ENCODE results near the gene JAKMIP1.

The JAKMIP1 gene

GRCh38 chr4:6201580-6202091, 1.3 kb upstream of the JAKMIP1 start:
- DNase-seq (ENCODE audit: low spot score): no peak

DNA sequence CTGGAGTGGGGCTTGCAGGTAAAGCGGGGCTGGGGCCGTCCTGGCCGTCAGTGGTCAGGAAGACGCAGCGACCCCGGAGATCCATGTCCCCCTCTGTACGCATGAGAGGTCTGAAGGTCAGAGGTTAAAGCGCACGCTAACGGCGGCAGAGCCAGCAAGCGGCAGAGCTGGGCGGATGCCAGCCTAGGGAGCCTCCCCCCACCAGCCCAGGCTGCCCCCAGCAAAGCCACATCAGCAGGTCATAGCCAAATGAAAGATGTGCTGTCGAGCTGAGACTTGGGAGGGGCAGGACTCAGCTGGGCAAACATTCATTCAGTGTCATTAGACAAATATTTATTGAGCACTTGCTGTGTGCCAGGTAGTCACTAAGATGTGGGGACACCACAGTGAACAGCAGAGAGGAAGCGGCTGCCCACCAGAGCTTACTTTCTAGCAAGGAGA, 593 bp upstream of the JAKMIP1 start:
- DNase-seq (ENCODE audit: low spot score): no peak

DNA sequence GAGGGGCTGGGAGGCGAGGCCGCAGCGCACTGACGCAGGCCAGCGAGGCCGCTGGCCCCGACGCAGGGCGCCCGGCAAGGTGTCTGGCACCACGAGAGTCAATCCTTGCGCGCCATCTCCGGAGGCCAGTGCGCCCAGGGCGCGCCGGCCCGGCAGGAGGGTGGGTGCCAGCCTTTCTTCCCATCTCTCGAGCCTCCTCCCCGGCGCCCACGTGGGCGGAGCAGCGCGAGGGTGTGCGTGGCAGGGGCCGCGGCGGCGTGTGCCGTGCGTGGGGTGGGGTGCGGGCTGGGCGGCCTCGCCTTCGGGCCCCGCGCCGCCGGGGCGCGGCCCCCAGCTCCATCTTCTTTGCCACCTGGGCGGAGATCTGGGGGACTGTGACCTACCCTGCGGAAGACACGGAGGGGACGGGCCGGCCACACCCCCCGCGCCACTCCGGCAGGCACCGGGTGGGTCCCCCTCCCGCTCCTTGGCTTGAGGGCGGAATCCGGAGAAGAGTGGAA, 877 bp downstream of the JAKMIP1 start:
- no peak for DNase-seq (ENCODE audit: low spot score)

DNA sequence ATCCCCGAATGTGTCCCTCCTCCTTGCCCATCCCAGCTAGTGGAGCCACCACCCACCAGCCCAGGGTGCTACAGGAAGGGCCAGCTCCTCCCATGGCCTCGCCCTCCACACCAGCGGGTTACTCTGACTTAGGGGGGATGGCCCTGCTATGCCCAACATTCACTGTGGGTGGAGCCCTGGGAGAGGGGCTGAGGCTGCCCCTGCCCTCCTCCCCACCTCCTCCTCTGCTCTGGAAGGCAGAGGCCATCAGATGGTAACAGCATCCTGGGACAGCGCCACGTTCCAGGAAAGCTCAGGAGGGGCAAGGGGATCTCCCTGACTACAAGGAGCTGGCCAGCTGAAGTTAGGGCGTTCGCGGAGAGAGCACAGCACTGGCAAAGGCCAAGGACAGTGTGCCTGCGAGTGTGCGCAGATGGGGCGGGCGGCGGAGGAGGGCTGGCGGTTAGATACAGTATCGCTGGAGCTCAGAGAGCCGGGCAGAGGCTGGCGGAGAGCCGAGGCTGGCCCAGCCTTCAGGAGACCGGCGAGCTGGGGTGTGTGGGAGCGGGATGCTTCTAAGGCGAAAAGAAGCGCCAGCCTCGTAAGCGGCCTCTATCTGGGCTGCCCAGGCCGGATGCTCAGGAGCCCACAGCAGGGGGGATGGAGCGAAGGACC, 1.5 kb downstream of the JAKMIP1 start:
- no peak for DNase-seq (ENCODE audit: low spot score)

GRCh38 chr4:6198278-6198677, 2.1 kb downstream of the JAKMIP1 start:
- DNase-seq (ENCODE audit: low spot score): no peak

DNA sequence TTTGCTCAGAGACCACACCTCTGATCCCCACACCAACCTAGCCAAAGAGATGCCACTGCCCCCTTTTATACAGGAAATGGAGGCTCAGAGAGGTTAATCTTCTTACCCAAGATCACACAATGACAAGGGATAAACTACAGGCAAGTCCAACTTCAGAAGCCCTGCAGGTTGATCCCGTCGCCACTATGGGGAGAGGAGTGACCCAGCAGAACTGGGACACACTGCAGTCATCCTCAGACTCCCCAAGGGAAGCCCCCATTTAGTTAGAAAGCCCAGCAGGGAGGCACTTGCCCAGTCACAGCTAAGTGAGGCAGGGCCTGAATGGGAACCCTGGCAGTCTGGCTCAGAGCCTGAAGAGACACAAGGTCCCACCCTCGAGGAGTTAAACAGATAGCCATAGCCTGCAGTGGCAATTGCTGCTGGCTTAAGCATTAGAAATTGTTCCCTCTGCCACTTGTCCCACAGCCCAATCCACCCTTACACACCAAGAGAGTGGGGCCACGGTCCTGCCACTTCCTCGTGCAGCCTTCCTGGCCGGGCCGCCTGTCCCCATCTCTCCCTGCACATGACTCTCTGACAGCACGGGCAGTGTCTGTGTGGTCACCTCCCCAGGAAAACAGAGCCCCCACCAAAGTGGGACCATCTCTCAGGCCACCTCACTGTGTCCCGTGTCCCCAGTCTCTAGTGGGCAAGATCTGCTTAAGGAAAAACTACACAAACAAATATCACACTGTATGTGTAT, 2.7 kb downstream of the JAKMIP1 start:
- DNase-seq (ENCODE audit: low spot score): no peak

- DNase-seq (ENCODE audit: low spot score): no peak
Observed at GRCh38 chr4:6196871-6197270, 3.5 kb downstream of the JAKMIP1 start.

- DNase-seq (ENCODE audit: low spot score): no peak
Observed at GRCh38 chr4:6196324-6196723, 4.0 kb downstream of the JAKMIP1 start.

GRCh38 chr4:6195602-6196319, 4.6 kb downstream of the JAKMIP1 start:
- DNase-seq (ENCODE audit: low spot score): no peak

DNA sequence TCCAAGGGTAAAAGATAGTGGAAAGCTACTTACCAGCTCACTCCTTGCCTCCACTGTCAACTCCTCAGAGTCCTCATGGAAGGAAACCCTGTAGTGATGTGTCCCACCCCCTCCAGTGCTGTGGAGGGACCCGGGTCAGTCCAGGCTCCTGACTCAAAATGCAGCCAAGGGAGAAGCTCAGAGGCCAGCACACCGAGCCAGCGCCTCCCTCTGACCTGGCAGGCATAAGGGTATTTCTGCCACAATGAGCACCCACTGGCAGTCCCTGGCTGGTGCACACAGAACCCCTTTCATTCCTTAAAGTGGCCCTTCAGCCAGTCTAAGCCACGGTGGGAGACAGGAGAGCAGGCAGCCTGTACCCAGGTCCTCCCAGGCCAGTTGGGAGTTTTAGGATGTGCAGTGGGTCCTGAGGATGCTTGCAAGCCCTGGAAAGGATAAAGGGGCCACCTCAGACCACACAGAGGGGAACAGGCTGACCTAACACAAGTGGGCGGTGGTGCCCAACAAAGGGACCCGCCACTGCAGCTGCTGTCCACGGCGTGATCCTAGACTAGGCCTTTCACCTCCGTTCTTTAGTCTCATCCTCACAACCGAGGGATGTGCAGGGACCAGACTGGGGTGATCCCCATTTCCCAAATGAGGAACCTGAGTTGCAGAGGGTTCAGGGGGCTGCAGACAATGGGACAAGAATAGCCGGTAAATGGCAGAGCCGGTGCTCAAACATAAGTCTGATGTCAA, 5.7 kb downstream of the JAKMIP1 start:
- no peak for DNase-seq (ENCODE audit: low spot score)

DNA sequence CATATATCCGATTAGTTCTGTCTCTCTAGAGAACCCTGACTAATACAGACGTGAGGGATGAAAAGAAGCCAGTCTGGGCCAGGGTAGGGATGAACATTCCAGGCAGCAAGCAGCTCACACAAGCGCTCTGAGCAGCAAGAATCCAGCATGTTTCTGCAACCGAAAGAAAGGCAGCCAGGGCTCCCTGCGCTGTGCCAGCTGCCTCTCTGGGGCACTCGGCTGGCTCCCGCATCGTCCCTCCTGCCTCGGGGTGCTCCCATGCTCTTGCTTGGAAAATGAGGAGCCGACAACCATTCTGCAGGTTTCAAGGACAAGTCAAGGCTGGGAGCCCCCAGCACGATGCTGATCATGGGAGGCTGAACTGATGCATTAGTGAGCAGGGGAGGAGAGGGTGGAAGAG, 7.0 kb downstream of the JAKMIP1 start:
- no peak for DNase-seq (ENCODE audit: low spot score)

GRCh38 chr4:6192245-6192644, 8.1 kb downstream of the JAKMIP1 start:
- DNase-seq (ENCODE audit: low spot score): no peak

DNA sequence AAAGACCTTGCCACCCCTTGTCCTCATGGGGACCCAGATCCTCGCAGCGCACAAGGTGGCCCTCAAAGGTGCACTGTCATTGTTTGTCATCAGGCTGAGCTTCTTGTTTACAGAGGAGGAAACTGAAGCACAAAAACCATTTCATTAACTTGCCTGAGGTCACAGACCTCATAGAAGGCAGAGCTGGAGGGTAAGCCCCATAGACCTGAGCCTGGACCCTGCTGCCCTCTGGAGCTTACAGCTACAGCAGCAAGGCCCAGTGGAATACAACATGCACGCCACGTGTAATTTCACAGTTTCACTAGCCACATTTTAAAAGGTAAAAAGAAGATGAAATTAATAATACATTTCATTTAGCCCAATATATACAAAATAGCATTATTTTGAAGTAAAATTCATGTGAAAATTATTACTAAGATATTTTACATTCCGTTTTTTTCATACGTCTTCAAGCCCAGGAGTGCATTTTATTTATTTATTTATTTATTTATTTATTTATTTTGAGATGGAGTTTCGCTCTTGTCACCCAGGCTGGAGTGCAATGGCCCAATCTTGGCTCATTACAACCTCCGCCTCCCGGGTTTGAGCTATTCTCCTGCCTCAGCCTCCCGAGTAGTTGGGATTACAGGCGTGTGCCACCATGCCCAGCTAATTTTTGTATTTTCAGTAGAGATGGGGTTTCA, 8.8 kb downstream of the JAKMIP1 start:
- no peak for DNase-seq (ENCODE audit: low spot score)

DNA sequence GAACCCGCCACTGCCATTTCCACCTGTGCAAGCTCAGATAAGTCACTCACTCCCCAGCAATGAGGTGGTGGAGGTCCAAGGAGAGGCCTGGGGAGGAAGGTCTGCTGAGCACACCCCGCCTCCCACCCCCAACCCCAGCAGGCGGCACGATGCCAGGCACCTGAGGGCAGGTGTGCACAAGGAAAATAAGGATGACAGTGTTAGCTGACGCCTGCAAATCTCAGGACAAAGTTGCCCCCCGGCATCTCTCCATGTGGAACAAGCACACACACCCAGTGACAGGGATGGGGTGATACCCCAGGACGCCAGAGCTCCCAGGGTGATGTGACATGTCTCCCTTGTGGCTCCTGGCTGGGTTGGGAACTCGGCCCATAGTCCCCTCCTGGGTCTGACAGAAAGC, 9.9 kb downstream of the JAKMIP1 start:
- no peak for DNase-seq (ENCODE audit: low spot score)

DNA sequence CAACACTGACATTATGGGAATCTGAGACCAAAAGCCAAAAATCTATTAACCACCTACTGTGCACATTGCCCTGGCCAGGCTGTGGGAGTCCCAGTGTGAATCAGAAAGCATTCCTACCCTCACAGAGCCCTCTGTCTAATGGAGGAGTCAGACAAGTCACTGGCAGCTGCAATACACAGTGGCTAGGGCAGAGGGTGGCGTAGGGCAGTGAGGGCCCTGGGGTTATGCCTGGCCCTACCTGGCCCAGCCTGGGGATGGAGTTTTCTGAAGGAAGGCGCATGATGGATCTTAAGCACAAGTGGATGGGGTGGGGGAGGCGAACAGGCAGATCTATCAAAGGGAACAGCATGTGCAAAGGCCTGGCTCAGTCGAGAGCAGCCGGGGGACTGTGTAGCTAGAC, 10.8 kb downstream of the JAKMIP1 start:
- no peak for DNase-seq (ENCODE audit: low spot score)

DNA sequence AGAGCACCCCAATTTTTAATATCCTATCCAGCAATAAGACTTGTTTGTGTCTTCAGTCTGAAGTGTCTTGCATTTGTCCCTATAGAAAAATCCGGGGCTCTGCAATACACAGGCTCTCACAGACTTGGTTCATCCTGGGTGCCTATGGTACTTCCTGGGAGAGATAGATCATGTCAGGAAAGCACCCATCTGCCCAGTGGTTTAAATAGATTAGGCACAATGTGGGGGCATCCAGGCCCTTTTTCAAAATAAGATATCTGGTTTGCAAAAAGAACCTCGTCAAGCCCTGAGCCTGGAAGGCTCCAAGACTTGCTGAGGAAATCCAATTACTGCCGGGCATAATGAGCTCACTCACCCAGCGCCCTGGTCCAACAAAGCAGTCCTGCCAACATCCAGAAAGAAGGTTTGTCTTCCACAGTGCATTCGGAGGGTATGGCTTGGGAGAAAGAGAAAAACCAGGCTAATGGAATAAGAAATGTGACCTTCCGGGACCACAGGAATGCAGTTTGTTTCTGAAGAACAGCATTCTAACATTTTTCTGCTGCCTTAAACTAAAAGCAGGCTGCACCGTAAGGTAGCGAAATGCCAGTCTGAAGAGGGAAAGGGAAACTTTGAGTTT, 11.6 kb downstream of the JAKMIP1 start:
- no peak for DNase-seq (ENCODE audit: low spot score)

DNA sequence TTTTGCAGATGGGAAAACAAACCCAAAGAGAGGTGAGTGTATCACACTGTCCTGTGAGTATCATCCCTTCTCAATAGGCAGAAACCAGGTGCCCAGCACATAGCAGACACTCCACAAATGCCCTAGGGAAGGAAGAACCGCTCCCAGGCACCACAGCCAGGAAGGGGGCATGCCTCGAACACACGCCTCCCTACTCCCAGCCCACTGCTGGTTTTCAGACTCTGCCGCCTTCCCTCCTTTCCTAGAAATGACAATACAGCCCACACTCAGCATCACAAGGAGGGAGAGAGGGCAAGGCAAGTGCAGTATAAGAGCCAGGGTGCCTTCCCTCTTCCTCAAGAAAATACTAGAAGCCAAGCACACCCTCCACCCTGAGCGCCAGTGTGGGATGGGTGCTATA, 16.2 kb downstream of the JAKMIP1 start:
- DNase-seq (ENCODE audit: low spot score): no peak

- DNase-seq (ENCODE audit: low spot score): no peak
Observed at GRCh38 chr4:6183740-6184139, 16.6 kb downstream of the JAKMIP1 start.

DNA sequence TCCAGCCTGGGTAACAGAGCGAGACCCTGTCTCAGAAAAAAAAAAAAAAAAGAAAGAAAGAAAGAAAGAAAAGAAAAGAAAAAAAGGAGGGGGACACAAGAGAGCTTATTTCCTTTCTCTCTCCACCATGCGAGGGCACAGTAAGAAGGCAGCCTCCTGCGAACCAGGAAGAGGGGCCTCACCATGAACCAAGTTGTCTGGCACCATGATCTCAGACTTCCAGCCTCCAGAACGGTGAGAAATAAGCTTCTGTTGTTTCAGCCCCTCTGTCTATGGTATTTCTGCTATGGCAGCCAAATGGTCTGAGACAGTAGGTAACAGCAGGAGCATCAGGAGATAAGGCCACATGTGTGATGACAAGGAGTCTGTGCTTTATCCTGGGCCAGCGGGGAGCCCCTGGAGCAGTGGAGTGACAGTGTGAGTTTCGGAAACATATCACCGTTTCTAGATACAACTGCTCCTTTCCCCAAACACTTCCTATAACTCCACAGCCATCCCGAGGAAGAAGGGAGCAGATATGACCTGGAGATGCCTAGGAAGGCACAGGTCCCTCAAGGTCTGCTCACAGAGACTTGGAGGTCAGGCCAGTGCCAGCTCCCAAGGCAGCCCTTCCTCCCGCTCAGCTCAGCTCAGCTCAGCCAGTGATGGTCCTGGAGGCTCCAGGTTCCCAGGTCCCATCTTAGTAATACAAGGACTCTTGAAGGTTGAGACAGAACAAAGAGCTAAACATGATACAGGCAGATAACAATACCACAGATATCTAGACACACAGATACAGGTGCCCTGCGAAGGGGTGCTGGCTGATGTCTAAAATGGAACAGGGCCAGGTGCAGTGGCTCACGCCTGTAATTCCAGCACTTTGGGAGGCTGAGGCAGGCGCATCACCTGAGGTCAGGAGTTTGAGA, 17.7 kb downstream of the JAKMIP1 start:
- DNase-seq (ENCODE audit: low spot score): no peak
